Esophagus muscularis mucosa (tissue), 4 donors: Measurements from ENCODE around the gene RNF7.

Experiments used
- EP300 ChIP-seq: sonication (generic); formaldehyde crosslinking; IDR thresholded peaks from one replicate; pipeline ENCODE4 v1.6.1; 2017; ENCODE audit warnings: antibody characterized with exemption
- POLR2A ChIP-seq: fragments of 450-650 bp; IDR thresholded peaks from one replicate; pipeline ENCODE4 v1.6.1; 2017; ENCODE audit warnings: antibody characterized with exemption, moderate library complexity, mild to moderate bottlenecking, low read depth
- TF ChIP-seq, protein P1 (sequence below), 3 experiments: fragments of 200-600 bp in 2 of 3; fragments of 450-650 bp in 1 of 3; sonication (generic) in 2 of 3; IDR thresholded peaks; one replicate each; pipeline ENCODE4 v1.5.1; 2017 to 2019; ENCODE audit warnings: antibody characterized with exemption in 3 of 3, mild to moderate bottlenecking in 2 of 3, moderate library complexity in 1 of 3

DNA sequence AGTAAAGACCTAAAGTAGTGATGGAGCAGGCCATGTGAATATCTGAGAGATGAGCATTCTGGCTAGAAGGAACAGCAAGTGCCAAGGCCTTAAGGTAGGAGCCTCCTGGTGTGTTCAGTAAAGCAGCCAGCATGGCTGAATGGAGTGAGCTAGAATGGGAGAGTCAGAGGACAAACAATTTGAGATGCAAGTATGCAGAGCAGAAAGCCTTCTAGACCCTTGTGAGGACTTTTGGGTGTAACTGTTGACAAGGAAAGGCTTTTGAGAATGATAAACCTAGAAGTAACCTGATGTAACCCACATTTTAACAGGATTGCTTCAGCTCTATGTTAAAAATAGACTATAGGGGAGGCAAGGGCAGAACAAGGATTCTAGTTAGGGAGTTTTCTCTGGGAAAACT, 14.8 kb upstream of the RNF7 start:
- no peak for TF ChIP-seq POLR2A
- TF ChIP-seq EP300: no peak
- TF ChIP-seq, protein P1, sequence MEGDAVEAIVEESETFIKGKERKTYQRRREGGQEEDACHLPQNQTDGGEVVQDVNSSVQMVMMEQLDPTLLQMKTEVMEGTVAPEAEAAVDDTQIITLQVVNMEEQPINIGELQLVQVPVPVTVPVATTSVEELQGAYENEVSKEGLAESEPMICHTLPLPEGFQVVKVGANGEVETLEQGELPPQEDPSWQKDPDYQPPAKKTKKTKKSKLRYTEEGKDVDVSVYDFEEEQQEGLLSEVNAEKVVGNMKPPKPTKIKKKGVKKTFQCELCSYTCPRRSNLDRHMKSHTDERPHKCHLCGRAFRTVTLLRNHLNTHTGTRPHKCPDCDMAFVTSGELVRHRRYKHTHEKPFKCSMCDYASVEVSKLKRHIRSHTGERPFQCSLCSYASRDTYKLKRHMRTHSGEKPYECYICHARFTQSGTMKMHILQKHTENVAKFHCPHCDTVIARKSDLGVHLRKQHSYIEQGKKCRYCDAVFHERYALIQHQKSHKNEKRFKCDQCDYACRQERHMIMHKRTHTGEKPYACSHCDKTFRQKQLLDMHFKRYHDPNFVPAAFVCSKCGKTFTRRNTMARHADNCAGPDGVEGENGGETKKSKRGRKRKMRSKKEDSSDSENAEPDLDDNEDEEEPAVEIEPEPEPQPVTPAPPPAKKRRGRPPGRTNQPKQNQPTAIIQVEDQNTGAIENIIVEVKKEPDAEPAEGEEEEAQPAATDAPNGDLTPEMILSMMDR (IDR thresholded peaks at IDR 0.05): no peak
